ENCODE data around the gene GPANK1.

- TF ChIP-seq REST (IDR thresholded peaks at IDR 0.05; ENCODE audit: insufficient read depth in 1 of 2, low read depth in 2 of 2, low read length in 2 of 2) (no peak), FOXP2 (optimal IDR thresholded peaks at IDR 0.05; ENCODE audit: borderline replicate concordance, extremely low read depth, extremely low read length, insufficient read depth) (no peak), TAF1 (IDR thresholded peaks at IDR 0.05; ENCODE audit: borderline replicate concordance, insufficient read depth, low read length) (no peak), POLR2AphosphoS5 (IDR thresholded peaks at IDR 0.05; ENCODE audit: low read depth, low read length) (no peak)
These were observed 42.1 kb downstream of the GPANK1 start for GRCh38 chr6:31622684-31623091.
